IMR-90 (cell line): Measurements from ENCODE around the gene INO80. TPM values are rescaled to one million over a fixed set of nuclear protein-coding genes. Genes with fewer than 3 reads are reported as not detected.
"Not testable (repeated sequence)": the region's sequence is repeated elsewhere in the genome, so short reads cannot be mapped to it uniquely, and the experiment has no call there.

ENCODE experiments used
- ATAC-seq: fragments of 200-7000 bp; cut with Tn5 transposase; 2 replicates; pipeline ENCODE4 v1.9.1; 2020; ENCODE audit warnings: low read depth, mild to moderate bottlenecking, moderate library complexity
- BruUV-seq: library from RNA; stranded (reverse); fragments of 400-500 nt; replicated peaks from 2 replicates; lab custom pipeline; 2021; lab: Mats Ljungman, UMichigan
- CTCF ChIA-PET: fragments of 300-600 bp; formaldehyde crosslinking; extraction: SDS; loops from one replicate; lab custom pipeline; 2021; ENCODE audit warnings: antibody characterized with exemption; lab: Yijun Ruan, JAX
- POLR2A ChIA-PET: fragments of 300-600 bp; sonication (Branson Sonifier 250); formaldehyde crosslinking; loops from one replicate; lab custom pipeline; 2022; ENCODE audit warnings: antibody characterized with exemption; ENCODE audit not compliant: unreplicated experiment; lab: Charles Lee
- DNase-seq: peaks from one replicate; pipeline ENCODE4 v3.0.0; 2013
- H2AFZ ChIP-seq: replicated peaks from 2 replicates; pipeline ENCODE3; 2013; ENCODE audit warnings: low read length, mild to moderate bottlenecking; ENCODE audit not compliant: poor library complexity
- H2AK5ac ChIP-seq: 2 replicates; pipeline ENCODE4 v1.6.1; 2013; ENCODE audit warnings: low read depth, low read length, inconsistent platforms
- H2AK9ac ChIP-seq: replicated peaks from 2 replicates; pipeline ENCODE3; 2013; ENCODE audit warnings: mild to moderate bottlenecking, low read depth, low read length, moderate library complexity; ENCODE audit not compliant: poor library complexity
- H2BK120ac ChIP-seq: 2 replicates; pipeline ENCODE4 v1.6.1; 2013; ENCODE audit warnings: low read depth, low read length, inconsistent platforms
- H2BK15ac ChIP-seq: 3 replicates; pipeline ENCODE4 v1.6.1; 2013; ENCODE audit warnings: low read depth, low read length, inconsistent platforms
- H2BK20ac ChIP-seq: 2 replicates; pipeline ENCODE4 v1.6.1; 2013; ENCODE audit warnings: low read depth, mild to moderate bottlenecking, inconsistent platforms, low read length, moderate library complexity
- H2BK5ac ChIP-seq: 2 replicates; pipeline ENCODE4 v1.6.1; 2013; ENCODE audit warnings: mild to moderate bottlenecking, low read depth, low read length, inconsistent platforms; ENCODE audit not compliant: poor library complexity, severe bottlenecking
- H3K14ac ChIP-seq: replicated peaks from 2 replicates; pipeline ENCODE4 v1.6.1; 2013; ENCODE audit warnings: low read depth, low read length, inconsistent platforms
- H3K18ac ChIP-seq: 2 replicates; pipeline ENCODE4 v1.6.1; 2013; ENCODE audit warnings: low read depth, low read length, control low read depth
- H3K23ac ChIP-seq: 2 replicates; pipeline ENCODE4 v1.6.1; 2013; ENCODE audit warnings: low read depth, low read length, inconsistent platforms
- H3K27ac ChIP-seq: 2 replicates; pipeline ENCODE4 v1.5.1; 2013; ENCODE audit warnings: mild to moderate bottlenecking, control low read depth, low read length; ENCODE audit not compliant: insufficient read depth
- H3K27me3 ChIP-seq: 2 replicates; pipeline ENCODE4 v1.6.1; 2013; ENCODE audit warnings: low read length; ENCODE audit not compliant: control insufficient read depth, insufficient read depth
- H3K36me3 ChIP-seq: 2 replicates; pipeline ENCODE4 v1.6.1; 2013; ENCODE audit warnings: low read length, mixed read lengths; ENCODE audit not compliant: control insufficient read depth, insufficient read depth
- H3K4ac ChIP-seq: 2 replicates; pipeline ENCODE4 v1.6.1; 2013; ENCODE audit warnings: low read depth, low read length, inconsistent platforms
- H3K4me1 ChIP-seq: 2 replicates; pipeline ENCODE4 v1.6.1; 2013; ENCODE audit warnings: low read length, mixed read lengths; ENCODE audit not compliant: control insufficient read depth, insufficient read depth
- H3K4me2 ChIP-seq: 2 replicates; pipeline ENCODE4 v1.6.1; 2013; ENCODE audit warnings: low read depth, mild to moderate bottlenecking, control low read depth, low read length, moderate library complexity
- H3K4me3 ChIP-seq: 2 replicates; pipeline ENCODE4 v1.5.1; 2013; ENCODE audit warnings: low read depth, mild to moderate bottlenecking, control low read depth, low read length, moderate library complexity; ENCODE audit not compliant: insufficient read depth
- H3K56ac ChIP-seq: 2 replicates; pipeline ENCODE4 v1.6.1; 2013; ENCODE audit warnings: low read length, inconsistent platforms; ENCODE audit not compliant: insufficient read depth; ENCODE audit errors: extremely low read depth
- H3K79me1 ChIP-seq, 2 experiments: 2 replicates each; pipeline ENCODE4 v1.6.1; 2013; ENCODE audit warnings: low read length in 2 of 2, inconsistent platforms in 1 of 2, low read depth in 1 of 2
- H3K9ac ChIP-seq: 2 replicates; pipeline ENCODE4 v1.6.1; 2013; ENCODE audit warnings: low read depth, low read length, control low read depth
- H3K9me1 ChIP-seq: 2 replicates; pipeline ENCODE4 v1.6.1; 2013; ENCODE audit warnings: low read length, inconsistent platforms; ENCODE audit not compliant: insufficient read depth
- H3K9me3 ChIP-seq: 2 replicates; pipeline ENCODE4 v1.6.1; 2013; ENCODE audit warnings: low read length; ENCODE audit not compliant: control insufficient read depth, insufficient read depth
- H4K20me1 ChIP-seq: 2 replicates; pipeline ENCODE4 v1.6.1; 2013; ENCODE audit warnings: low read length, inconsistent platforms; ENCODE audit not compliant: insufficient read depth
- H4K5ac ChIP-seq: 2 replicates; pipeline ENCODE4 v1.6.1; 2013; ENCODE audit warnings: mild to moderate bottlenecking, low read depth, low read length, control low read depth
- H4K8ac ChIP-seq, 2 experiments: 2 replicates each; pipeline ENCODE4 v1.6.1; 2013; ENCODE audit warnings: low read depth in 2 of 2, low read length in 2 of 2, control low read depth in 1 of 2, inconsistent platforms in 1 of 2
- H4K91ac ChIP-seq: 2 replicates; pipeline ENCODE4 v1.6.1; 2013; ENCODE audit warnings: low read depth, low read length, inconsistent platforms; ENCODE audit not compliant: insufficient read depth
- WGBS, 2 experiments: methylation state at CpG; one replicate each; pipeline versions ENCODE4 v1.1.5 to v1.1.7; 2013; ENCODE audit warnings: missing lambda C conversion rate in 2 of 2; ENCODE audit not compliant: insufficient read length in 1 of 2; ENCODE audit errors: extremely low coverage in 2 of 2; 5-methylcytosine and 5-hydroxymethylcytosine counted together
- dilution Hi-C: fragments of 300-500 bp; cut with HindIII; formaldehyde crosslinking; loops from one replicate; pipeline ENCODE4 v1.14.3; 2018; ENCODE audit warnings: low sequenced_read_pairs; ENCODE audit not compliant: unreplicated experiment
- in situ Hi-C: fragments of 300-500 bp; cut with MboI; formaldehyde crosslinking; loops from 3 replicates; pipeline ENCODE4 v1.14.3; 2019; ENCODE audit warnings: low sequenced_read_pairs, inconsistent platforms, mixed read lengths
- intact Hi-C: fragments of 100-400 bp; cut with micrococcal nuclease; formaldehyde crosslinking; loops from 2 replicates; pipeline ENCODE4 v1.10.0; 2022
- polyA plus RNA-seq, 3 experiments: library from polyadenylated mRNA; depleted of rRNA; stranded (reverse); fragments of >200 nt; gene quantifications; 2 replicates each; pipeline ENCODE4 v1.2.3, GENCODE V29; 2012; ENCODE audit warnings: low replicate concordance in 1 of 3
- total RNA-seq: library from RNA; depleted of rRNA; stranded (reverse); fragments of >200 nt; gene quantifications from 2 replicates; pipeline ENCODE4 v1.2.3, GENCODE V29; 2012
- TF ChIP-seq, protein P1 (sequence below): fragments of 150-350 bp; IDR thresholded peaks from 2 replicates; pipeline ENCODE4 v1.6.1; 2017; ENCODE audit warnings: mild to moderate bottlenecking, antibody characterized with exemption, low read length, low read depth

The INO80 gene
- total and polyA plus RNA-seq, 2 of the 4 experiments (the other 2 are of a cell fraction) = 6.0 to 13.3 TPM

DNA sequence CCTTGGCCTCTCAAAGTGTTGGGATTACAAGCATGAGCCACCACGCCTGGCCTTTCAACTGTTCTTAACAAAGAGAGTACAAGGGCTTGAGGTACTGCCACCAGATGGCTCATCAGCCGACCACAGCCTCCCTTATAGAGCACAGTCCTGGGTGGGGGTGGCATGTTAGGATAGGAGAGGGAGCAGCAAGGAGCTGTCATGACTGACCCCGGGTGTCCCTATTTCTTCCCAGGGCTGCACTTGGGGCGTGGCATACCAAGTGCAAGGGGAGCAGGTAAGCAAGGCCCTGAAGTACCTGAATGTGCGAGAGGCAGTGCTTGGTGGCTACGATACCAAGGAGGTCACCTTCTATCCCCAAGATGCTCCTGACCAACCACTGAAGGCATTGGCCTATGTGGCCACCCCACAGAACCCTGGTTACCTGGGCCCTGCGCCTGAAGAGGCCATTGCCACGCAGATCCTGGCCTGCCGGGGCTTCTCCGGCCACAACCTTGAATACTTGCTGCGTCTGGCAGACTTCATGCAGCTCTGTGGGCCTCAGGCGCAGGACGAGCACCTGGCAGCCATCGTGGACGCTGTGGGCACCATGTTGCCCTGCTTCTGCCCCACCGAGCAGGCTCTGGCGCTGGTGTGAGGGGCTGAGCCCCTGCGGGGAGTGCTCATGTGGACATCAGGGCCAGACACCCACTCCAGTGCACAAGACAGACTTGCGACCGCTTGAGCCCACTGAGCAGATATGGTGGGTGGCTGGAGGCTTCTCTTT, 160.8 kb downstream of the INO80 start (continued):
- TF ChIP-seq, protein P1, sequence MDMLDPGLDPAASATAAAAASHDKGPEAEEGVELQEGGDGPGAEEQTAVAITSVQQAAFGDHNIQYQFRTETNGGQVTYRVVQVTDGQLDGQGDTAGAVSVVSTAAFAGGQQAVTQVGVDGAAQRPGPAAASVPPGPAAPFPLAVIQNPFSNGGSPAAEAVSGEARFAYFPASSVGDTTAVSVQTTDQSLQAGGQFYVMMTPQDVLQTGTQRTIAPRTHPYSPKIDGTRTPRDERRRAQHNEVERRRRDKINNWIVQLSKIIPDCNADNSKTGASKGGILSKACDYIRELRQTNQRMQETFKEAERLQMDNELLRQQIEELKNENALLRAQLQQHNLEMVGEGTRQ = no peak

DNA sequence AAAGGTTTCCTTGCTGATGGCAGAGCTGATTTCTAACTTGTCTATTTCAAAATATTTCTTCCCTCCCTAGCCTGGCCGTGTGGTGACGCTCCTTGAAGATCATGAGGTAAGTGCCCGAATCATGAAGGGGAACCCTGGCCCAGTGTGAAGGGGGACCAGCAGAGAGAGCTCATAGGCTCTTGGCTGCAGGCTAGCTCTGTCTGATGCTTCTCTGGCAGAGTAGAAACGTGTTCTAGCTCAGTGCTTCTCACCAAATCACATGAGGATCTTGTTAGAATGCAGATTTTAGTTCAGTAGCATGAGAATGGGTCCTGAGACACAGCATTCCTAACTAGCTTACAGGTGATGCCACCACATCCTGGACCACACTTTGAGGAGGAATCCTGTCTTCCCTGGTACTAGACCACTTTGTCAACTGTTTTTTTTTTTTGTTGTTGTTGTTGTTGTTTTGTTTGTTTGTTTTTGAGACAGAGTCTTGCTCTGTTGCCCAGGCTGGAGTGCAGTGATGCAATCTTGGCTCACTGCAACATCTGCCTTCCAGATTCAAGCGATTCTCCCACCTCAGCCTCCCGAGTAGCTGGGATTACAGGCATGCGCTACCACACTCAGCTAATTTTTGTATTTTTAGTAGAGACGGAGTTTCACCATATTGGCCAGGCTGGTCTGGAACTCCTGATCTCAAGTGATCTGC, 161.8 kb downstream of the INO80 start:
- BruUV-seq = TSS peak; percentile 67
- peaks cover 32% of the 10 kb centered on the region for H3K9me1 ChIP-seq
- H3K9me3 ChIP-seq, dilution Hi-C loops, H2BK15ac ChIP-seq, in situ Hi-C loops, H4K5ac ChIP-seq, H3K18ac ChIP-seq, H2BK20ac ChIP-seq, ATAC-seq, H3K27me3 ChIP-seq, DNase-seq: not testable (repeated sequence)
- peak overlapping the region; percentile 54; the same call in 1 of the 2 replicates for H3K56ac ChIP-seq
- H4K8ac ChIP-seq = peak overlapping the region; percentile 48 to 83; a peak in 2 of 4 replicates
- CTCF ChIA-PET = interaction anchor here (0.9 to 4.6 kb wide), 3 partner anchors 13 to 64 kb away, joined by 5 to 23 read pairs (median 11); no protein-coding TSS in a partner anchor
- H4K91ac ChIP-seq = peak overlapping the region; percentile 66
- intact Hi-C loops = loop anchor here (5.0 kb wide), 1 partner anchor 63 kb away; no protein-coding TSS in a partner anchor
- H3K79me1 ChIP-seq = peaks cover 18 to 62% of the 10 kb centered on the region in 2 experiments
- H2BK120ac ChIP-seq = peak overlapping the region; percentile 4
- H3K36me3 ChIP-seq = peaks cover 28% of the 10 kb centered on the region
- peak overlapping the region; percentile 98 for H3K23ac ChIP-seq
- peak overlapping the region; percentile 73 for H3K27ac ChIP-seq
- H4K20me1 ChIP-seq = peaks cover 55% of the 10 kb centered on the region
- peak overlapping the region; percentile 70 for H3K4me3 ChIP-seq
- 40% methylated on average over 2 of the region's 8 CpGs; no CpG with 5 or more reads in 1 of the 2 experiments for WGBS, 2 experiments
- H2BK5ac ChIP-seq = peak overlapping the region; percentile 37
- H3K4me1 ChIP-seq = peaks cover 31% of the 10 kb centered on the region
- POLR2A ChIA-PET = interaction anchor here (0.6 to 1.2 kb wide), 4 partner anchors 58 to 826 kb away, joined by 3 to 12 read pairs (median 4); no protein-coding TSS in a partner anchor
- H3K14ac ChIP-seq = peak overlapping the region; percentile 77
- peak overlapping the region; percentile 85 for H3K4me2 ChIP-seq
- H2AFZ ChIP-seq = peak overlapping the region; percentile 96
- peak overlapping the region; percentile 87 for H3K4ac ChIP-seq
- H2AK9ac ChIP-seq = peak overlapping the region; percentile 99
- peak overlapping the region; percentile 80 for H3K9ac ChIP-seq
- peak overlapping the region; percentile 3; the same call in 1 of the 2 replicates for H2AK5ac ChIP-seq
